ENCODE data around the gene DENND6B. TPM values are rescaled to one million over a fixed set of nuclear protein-coding genes. Genes with fewer than 3 reads are reported as not detected.

Gene DENND6B
- total RNA-seq, 6 experiments from 2014 or later: 0.98 to 4.1 (median 1.9) TPM

DNA sequence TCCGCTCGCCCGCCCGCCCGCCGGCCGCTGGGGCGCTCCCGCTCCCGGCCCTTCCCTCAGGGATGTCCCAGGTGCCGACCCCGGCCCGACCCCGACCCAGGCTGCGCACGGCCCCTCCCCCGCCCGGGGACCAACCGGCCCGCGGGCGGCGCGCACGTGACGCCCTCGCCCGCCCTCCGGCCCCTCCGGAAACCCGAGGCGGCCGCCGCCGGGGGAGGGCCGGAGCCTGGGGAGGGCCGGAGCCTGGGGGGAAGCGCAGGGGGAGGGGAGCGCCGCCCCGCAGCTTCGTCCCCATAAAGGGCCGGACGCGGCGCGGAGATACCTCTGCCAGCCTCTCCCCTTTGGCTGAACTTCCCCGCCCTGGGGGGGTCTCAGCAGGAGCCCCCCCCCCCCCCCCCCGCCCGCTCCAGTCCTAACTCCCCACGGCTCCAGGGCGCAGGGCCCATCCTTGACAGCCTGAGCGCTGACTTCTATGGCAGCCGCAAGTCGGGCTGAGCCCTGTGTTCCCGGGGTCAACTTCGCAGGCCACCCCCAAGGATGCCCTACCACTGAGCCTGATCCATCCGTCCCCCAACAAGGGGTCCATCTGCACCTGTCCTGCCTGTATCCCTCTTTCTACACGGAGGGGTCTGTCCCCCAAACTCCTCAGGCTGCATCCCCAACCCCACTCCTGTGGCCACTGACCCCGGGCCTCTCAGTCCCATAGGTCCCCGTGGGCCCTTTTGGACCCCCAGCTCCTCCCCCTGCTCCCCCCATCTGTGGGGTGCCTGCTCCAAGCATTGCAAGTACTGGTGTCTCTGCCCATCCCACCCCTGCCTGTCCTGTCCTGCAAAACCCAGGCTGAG lies 65.0 kb downstream of the DENND6B start, which contains the start of gene MAPK12:
Gene MAPK12, minus strand, starts transcription at position 69 of the 845 bp plus-strand sequence. CDS start 174 bp downstream, outside the sequence.
- intact Hi-C loops (cut with DNase I): no loop called here
- H3K36me3 ChIP-seq: no peaks in the 10 kb centered on the region
- WGBS (ENCODE audit: insufficient coverage, low coverage, low lambda C conversion rate, missing lambda C conversion rate): 18% methylated on average over 5 of the region's 61 CpGs
- TF ChIP-seq, protein P1, sequence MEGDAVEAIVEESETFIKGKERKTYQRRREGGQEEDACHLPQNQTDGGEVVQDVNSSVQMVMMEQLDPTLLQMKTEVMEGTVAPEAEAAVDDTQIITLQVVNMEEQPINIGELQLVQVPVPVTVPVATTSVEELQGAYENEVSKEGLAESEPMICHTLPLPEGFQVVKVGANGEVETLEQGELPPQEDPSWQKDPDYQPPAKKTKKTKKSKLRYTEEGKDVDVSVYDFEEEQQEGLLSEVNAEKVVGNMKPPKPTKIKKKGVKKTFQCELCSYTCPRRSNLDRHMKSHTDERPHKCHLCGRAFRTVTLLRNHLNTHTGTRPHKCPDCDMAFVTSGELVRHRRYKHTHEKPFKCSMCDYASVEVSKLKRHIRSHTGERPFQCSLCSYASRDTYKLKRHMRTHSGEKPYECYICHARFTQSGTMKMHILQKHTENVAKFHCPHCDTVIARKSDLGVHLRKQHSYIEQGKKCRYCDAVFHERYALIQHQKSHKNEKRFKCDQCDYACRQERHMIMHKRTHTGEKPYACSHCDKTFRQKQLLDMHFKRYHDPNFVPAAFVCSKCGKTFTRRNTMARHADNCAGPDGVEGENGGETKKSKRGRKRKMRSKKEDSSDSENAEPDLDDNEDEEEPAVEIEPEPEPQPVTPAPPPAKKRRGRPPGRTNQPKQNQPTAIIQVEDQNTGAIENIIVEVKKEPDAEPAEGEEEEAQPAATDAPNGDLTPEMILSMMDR (IDR thresholded peaks at IDR 0.05): no peak
- TF ChIP-seq POLR2A (IDR thresholded peaks at IDR 0.05): no peak
- no peak within 1 kb of the TSS for H3K27ac ChIP-seq
- peak in 3 of 4 donors; percentile 9 to 27 (median 17) for ATAC-seq
- H3K4me3 ChIP-seq: peak within 1 kb of the TSS; percentile 37 to 48 (median 42)
- DNase-seq: no peak
- no peaks in the 10 kb centered on the region for H3K27me3 ChIP-seq
- H3K9me3 ChIP-seq: no peaks in the 10 kb centered on the region
- peaks cover 0 to 24% (median 8%) of the 10 kb centered on the region in 4 donors for H3K4me1 ChIP-seq

- H3K9me3 ChIP-seq: no peaks in the 10 kb centered on the region
- H3K4me1 ChIP-seq: peaks cover 0 to 24% (median 8%) of the 10 kb centered on the region in 4 donors
- no peak overlapping the region for H3K27ac ChIP-seq
- H3K36me3 ChIP-seq: no peaks in the 10 kb centered on the region
- no peaks in the 10 kb centered on the region for H3K27me3 ChIP-seq
- intact Hi-C loops (cut with DNase I): no loop called here
- H3K4me3 ChIP-seq: peak overlapping the region; percentile 37 to 48 (median 42)
- TF ChIP-seq POLR2A (IDR thresholded peaks at IDR 0.05): no peak
- TF ChIP-seq, protein P1 (IDR thresholded peaks at IDR 0.05): no peak
- DNase-seq (no peak), ATAC-seq (peak in 3 of 4 donors; percentile 0 to 1 (median 1))
- 20% methylated on average over 1 of the region's 92 CpGs for WGBS (ENCODE audit: insufficient coverage, low coverage, low lambda C conversion rate, missing lambda C conversion rate)
Observed at GRCh38 chr22:50260801-50261614, 65.8 kb downstream of the DENND6B start.

DNA sequence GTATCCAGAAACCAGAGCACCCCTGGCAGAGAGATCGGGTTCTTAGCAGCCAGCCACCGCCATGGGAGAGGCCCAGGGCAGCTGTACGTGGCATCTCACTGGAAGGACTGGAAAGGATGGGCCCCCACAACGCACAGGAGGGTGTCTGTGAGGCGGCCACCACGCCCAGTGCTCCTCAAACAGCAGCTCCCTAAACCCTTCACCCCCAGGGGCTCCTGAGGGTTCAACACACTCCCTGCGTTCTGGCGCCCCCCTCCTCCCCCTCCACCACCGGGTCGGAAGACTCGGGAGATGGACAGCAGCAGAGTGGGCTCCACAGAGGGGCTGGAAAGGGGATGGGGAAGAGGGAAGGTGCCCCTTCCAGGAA lies 66.4 kb downstream of the DENND6B start:
- H3K36me3 ChIP-seq: no peaks in the 10 kb centered on the region
- no peaks in the 10 kb centered on the region for H3K9me3 ChIP-seq
- peaks cover 0 to 24% (median 8%) of the 10 kb centered on the region in 4 donors for H3K4me1 ChIP-seq
- TF ChIP-seq, protein P1 (IDR thresholded peaks at IDR 0.05): no peak
- TF ChIP-seq POLR2A (IDR thresholded peaks at IDR 0.05): no peak
- WGBS (ENCODE audit: insufficient coverage, low coverage, low lambda C conversion rate, missing lambda C conversion rate): no CpG with 5 or more reads among the region's 11 CpGs
- no peaks in the 10 kb centered on the region for H3K27me3 ChIP-seq
- DNase-seq: no peak
- ATAC-seq: no peak
- peak overlapping the region in 2 of 3 donors; percentile 42 to 48 for H3K4me3 ChIP-seq
- no peak overlapping the region for H3K27ac ChIP-seq
- intact Hi-C loops (cut with DNase I): no loop called here

- H3K36me3 ChIP-seq: no peaks in the 10 kb centered on the region
- no peaks in the 10 kb centered on the region for H3K9me3 ChIP-seq
- no peak overlapping the region for H3K4me3 ChIP-seq
- peaks cover 0 to 24% (median 8%) of the 10 kb centered on the region in 4 donors for H3K4me1 ChIP-seq
- ATAC-seq (no peak), DNase-seq (no peak)
- WGBS (ENCODE audit: insufficient coverage, low coverage, low lambda C conversion rate, missing lambda C conversion rate): 96% methylated on average over 11 of the region's 15 CpGs
- H3K27me3 ChIP-seq: no peaks in the 10 kb centered on the region
- intact Hi-C loops (cut with DNase I): no loop called here
- no peak for TF ChIP-seq POLR2A (IDR thresholded peaks at IDR 0.05)
- TF ChIP-seq, protein P1 (IDR thresholded peaks at IDR 0.05): no peak
- no peak overlapping the region for H3K27ac ChIP-seq
Observed at GRCh38 chr22:50259302-50259701, 67.5 kb downstream of the DENND6B start.

Other genes with a start within 250 kb of the DENND6B start
- gene MLC1, start 241.6 kb downstream of the DENND6B start, total RNA-seq: under 1 TPM in 2 of 6 experiments, not detected in 4; 0.60 to 0.68 TPM
- gene MOV10L1, start 237.0 kb downstream of the DENND6B start, total RNA-seq: under 1 TPM in 4 of 6 experiments, not detected in 2; 0.21 to 0.31 (median 0.24) TPM
- gene PANX2, start 156.3 kb downstream of the DENND6B start, total RNA-seq: 10 to 100 TPM in 1 of 6 experiments, 1 to 10 TPM in 5; 3.9 to 12.3 (median 7.2) TPM
- 10 to 100 TPM; 18.9 to 30.2 (median 22.8) TPM for gene TRABD, start 141.1 kb downstream of the DENND6B start, total RNA-seq
- 10 to 100 TPM; 51.1 to 67.8 (median 59.2) TPM for gene SELENOO, start 126.0 kb downstream of the DENND6B start, total RNA-seq
- 10 to 100 TPM; 10.4 to 22.6 (median 14.6) TPM for gene TUBGCP6, start 82.0 kb downstream of the DENND6B start, total RNA-seq
- gene HDAC10, start 75.7 kb downstream of the DENND6B start, total RNA-seq: 10 to 100 TPM; 19.6 to 30.5 (median 23.0) TPM
- gene MAPK12, start 65.3 kb downstream of the DENND6B start, total RNA-seq: 1 to 10 TPM; 2.1 to 7.6 (median 3.6) TPM
- 1 to 10 TPM; 1.7 to 6.4 (median 2.5) TPM for gene MAPK11, start 56.6 kb downstream of the DENND6B start, total RNA-seq
- gene PLXNB2, start 19.4 kb downstream of the DENND6B start, total RNA-seq: 100 to 1,000 TPM; 154 to 181 (median 161) TPM
- gene PPP6R2, start 16.3 kb upstream of the DENND6B start, total RNA-seq: 10 to 100 TPM; 38.3 to 80.3 (median 54.4) TPM
- 10 to 100 TPM; 18.3 to 28.9 (median 22.8) TPM for gene SBF1, start 148.0 kb upstream of the DENND6B start, total RNA-seq
- gene ADM2, start 154.5 kb upstream of the DENND6B start, total RNA-seq: 10 to 100 TPM in 1 of 6 experiments, 1 to 10 TPM in 5; 1.0 to 19.2 (median 2.2) TPM
- not detected for gene MIOX, start 159.8 kb upstream of the DENND6B start, total RNA-seq
- gene LMF2, start 180.7 kb upstream of the DENND6B start, total RNA-seq: 10 to 100 TPM; 33.2 to 47.6 (median 41.7) TPM
- 10 to 100 TPM; 11.4 to 17.3 (median 13.9) TPM for gene NCAPH2, start 181.2 kb upstream of the DENND6B start, total RNA-seq
- gene SCO2, start 198.6 kb upstream of the DENND6B start, total RNA-seq: 1 to 10 TPM in 3 of 6 experiments, under 1 TPM in 1, not detected in 2; 0.80 to 4.2 (median 2.5) TPM
- gene TYMP, start 203.0 kb upstream of the DENND6B start, total RNA-seq: 100 to 1,000 TPM in 3 of 6 experiments, 10 to 100 TPM in 3; 30.6 to 223 (median 88.2) TPM
- gene KLHDC7B, start 218.9 kb upstream of the DENND6B start, total RNA-seq: 1 to 10 TPM in 2 of 6 experiments, under 1 TPM in 2, not detected in 2; 0.07 to 1.4 (median 0.62) TPM
- 1 to 10 TPM in 2 of 6 experiments, not detected in 4; 3.3 to 4.7 TPM for gene SYCE3, start 235.9 kb upstream of the DENND6B start, total RNA-seq